ENCODE results near the gene ZNF558. TPM values are rescaled to one million over a fixed set of nuclear protein-coding genes. Genes with fewer than 3 reads are reported as not detected.
A peak's percentile ranks its signal among the peaks of the same experiment; 100 is the strongest.

ZNF558 gene
- 10 to 100 TPM; 35.5 to 44.1 (median 40.2) TPM for polyA plus RNA-seq (ENCODE audit: insufficient read length in 4 of 4)

- DNase-seq (ENCODE audit: low read depth in 4 of 4, low spot score in 3 of 4) = peak; percentile 84 to 92 (median 90)
Measured at GRCh38 chr19:8832132-8833021, at the start of gene ZNF558, which contains the start of gene MBD3L1. ZNF558 (minus strand) TSS chr19:8832304; CDS start chr19:8822659, 9,645 bp downstream. MBD3L1 (plus strand) TSS chr19:8832377; CDS start chr19:8842679, 10,302 bp downstream.

- DNase-seq (ENCODE audit: low read depth in 4 of 4, low spot score in 3 of 4) = no peak
Measured at GRCh38 chr19:8881512-8881911, 49.4 kb upstream of the ZNF558 start.

GRCh38 chr19:8880868-8881488 lies 48.9 kb upstream of the ZNF558 start:
- no peak for DNase-seq (ENCODE audit: low read depth in 4 of 4, low spot score in 3 of 4)

- no peak for DNase-seq (ENCODE audit: low read depth in 4 of 4, low spot score in 3 of 4)
Measured at GRCh38 chr19:8877854-8878705, 46.0 kb upstream of the ZNF558 start.

- DNase-seq (ENCODE audit: low read depth in 4 of 4, low spot score in 3 of 4) = no peak
Measured at GRCh38 chr19:8866344-8866743, 34.2 kb upstream of the ZNF558 start.

- no peak for DNase-seq (ENCODE audit: low read depth in 4 of 4, low spot score in 3 of 4)
Measured at GRCh38 chr19:8858260-8858659, 26.2 kb upstream of the ZNF558 start.

GRCh38 chr19:8850488-8850887 lies 18.4 kb upstream of the ZNF558 start:
- DNase-seq (ENCODE audit: low read depth in 4 of 4, low spot score in 3 of 4) = no peak

GRCh38 chr19:8849232-8849631 lies 17.1 kb upstream of the ZNF558 start:
- no peak for DNase-seq (ENCODE audit: low read depth in 4 of 4, low spot score in 3 of 4)

- no peak for DNase-seq (ENCODE audit: low read depth in 4 of 4, low spot score in 3 of 4)
Measured at GRCh38 chr19:8846819-8847218, 14.7 kb upstream of the ZNF558 start.

- no peak for DNase-seq (ENCODE audit: low read depth in 4 of 4, low spot score in 3 of 4)
Measured at GRCh38 chr19:8840708-8841107, 8.6 kb upstream of the ZNF558 start.

- no peak for DNase-seq (ENCODE audit: low read depth in 4 of 4, low spot score in 3 of 4)
Measured at GRCh38 chr19:8835877-8836276, 3.8 kb upstream of the ZNF558 start.

- no peak for DNase-seq (ENCODE audit: low read depth in 4 of 4, low spot score in 3 of 4)
Measured at GRCh38 chr19:8835446-8835845, 3.3 kb upstream of the ZNF558 start.

GRCh38 chr19:8831832-8832131 lies 322 bp downstream of the ZNF558 start:
- DNase-seq (ENCODE audit: low read depth in 4 of 4, low spot score in 3 of 4) = peak in 1 of 4 donors; percentile 21

GRCh38 chr19:8831373-8831772 lies 731 bp downstream of the ZNF558 start:
- DNase-seq (ENCODE audit: low read depth in 4 of 4, low spot score in 3 of 4) = peak in 1 of 4 donors; percentile 5

GRCh38 chr19:8827277-8827676 lies 4.8 kb downstream of the ZNF558 start:
- no peak for DNase-seq (ENCODE audit: low read depth in 4 of 4, low spot score in 3 of 4)

- DNase-seq (ENCODE audit: low read depth in 4 of 4, low spot score in 3 of 4) = no peak
Measured at GRCh38 chr19:8826371-8826770, 5.7 kb downstream of the ZNF558 start.

- no peak for DNase-seq (ENCODE audit: low read depth in 4 of 4, low spot score in 3 of 4)
Measured at GRCh38 chr19:8821748-8822241, 10.3 kb downstream of the ZNF558 start.

GRCh38 chr19:8820234-8820633 lies 11.9 kb downstream of the ZNF558 start:
- DNase-seq (ENCODE audit: low read depth in 4 of 4, low spot score in 3 of 4) = no peak

GRCh38 chr19:8815780-8816179 lies 16.3 kb downstream of the ZNF558 start:
- DNase-seq (ENCODE audit: low read depth in 4 of 4, low spot score in 3 of 4) = no peak

- DNase-seq (ENCODE audit: low read depth in 4 of 4, low spot score in 3 of 4) = no peak
Measured at GRCh38 chr19:8814176-8814575, 17.9 kb downstream of the ZNF558 start.
